IPS-11a (cell line): ENCODE data around the gene GNG3.
"Not testable (repeated sequence)": the region's sequence is repeated elsewhere in the genome, so short reads cannot be mapped to it uniquely, and the experiment has no call there.

Source experiments
- H3K4me3 ChIP-seq: one replicate; pipeline ENCODE4 v1.5.1; 2013; ENCODE audit warnings: low read depth, low read length, control low read depth

GNG3 gene

DNA sequence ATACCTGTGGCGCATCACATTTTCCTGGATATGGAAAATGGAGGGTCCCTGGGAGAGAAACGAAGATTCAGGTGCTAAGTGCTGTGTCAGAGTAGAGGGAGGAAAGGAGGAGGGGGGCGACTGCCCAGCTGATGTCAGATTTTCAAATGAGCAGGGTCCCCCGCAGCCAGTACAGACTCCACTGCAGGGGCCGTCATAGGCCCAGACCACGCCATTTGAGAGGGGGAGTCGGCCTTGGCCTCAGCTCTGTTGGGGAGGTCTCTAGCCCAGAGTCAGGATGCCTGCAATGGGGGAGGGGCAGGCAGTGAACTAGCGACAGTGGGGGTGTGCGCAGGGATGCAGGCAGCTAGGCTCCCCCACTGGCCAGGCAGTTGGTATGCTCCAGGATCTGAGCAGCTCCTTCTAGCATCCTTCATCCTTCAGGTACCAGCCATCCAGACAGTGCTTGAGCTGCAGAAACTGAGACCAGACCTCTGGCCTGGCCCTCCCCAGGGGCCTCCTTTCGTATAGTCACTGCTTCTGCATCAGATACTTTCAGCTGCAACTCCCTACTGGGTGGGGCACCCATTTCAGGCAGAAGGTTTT, at the start of gene GNG3, which contains the start of gene BSCL2:
Gene GNG3, plus strand, starts transcription at position 400 of the 585 bp plus-strand sequence. CDS start 620 bp downstream, outside the sequence.
Gene BSCL2, minus strand, starts transcription at position 148 of the 585 bp plus-strand sequence. CDS start 229 bp downstream, outside the sequence.
- peak within 1 kb of the TSS; percentile 86 for H3K4me3 ChIP-seq

DNA sequence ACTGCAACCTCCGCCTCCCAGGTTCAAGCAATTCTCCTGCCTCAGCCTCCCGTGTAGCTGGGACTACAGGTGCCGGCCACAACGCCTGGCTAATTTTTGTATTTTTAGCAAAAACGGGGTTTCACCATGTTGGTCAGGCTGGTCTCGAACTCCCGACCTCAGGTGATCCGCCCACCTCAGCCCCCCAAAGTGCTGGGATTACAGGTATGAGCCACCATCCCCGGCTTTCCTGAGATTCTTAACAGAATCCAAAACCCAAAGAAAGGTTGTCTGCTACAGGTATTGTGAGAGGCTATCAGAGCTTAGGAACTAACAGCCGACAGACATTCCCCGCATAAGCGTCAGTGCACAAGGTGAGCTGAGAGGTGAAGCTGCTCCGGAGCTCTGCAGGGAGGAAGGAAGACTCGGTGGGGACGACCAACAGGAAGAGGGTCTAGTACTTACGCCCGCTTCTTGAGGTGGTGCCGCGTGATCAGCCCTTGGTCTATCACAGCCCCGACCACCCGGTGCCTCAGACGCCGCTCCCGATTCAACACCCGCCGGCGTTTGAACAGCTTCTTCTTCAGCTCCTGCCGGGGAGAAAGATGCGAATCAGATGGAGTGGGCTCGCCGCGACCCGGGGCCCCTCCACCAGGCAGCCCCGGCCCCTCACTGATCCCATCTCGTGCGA, 42.9 kb upstream of the GNG3 start:
- peak overlapping the region; percentile 96 for H3K4me3 ChIP-seq

DNA sequence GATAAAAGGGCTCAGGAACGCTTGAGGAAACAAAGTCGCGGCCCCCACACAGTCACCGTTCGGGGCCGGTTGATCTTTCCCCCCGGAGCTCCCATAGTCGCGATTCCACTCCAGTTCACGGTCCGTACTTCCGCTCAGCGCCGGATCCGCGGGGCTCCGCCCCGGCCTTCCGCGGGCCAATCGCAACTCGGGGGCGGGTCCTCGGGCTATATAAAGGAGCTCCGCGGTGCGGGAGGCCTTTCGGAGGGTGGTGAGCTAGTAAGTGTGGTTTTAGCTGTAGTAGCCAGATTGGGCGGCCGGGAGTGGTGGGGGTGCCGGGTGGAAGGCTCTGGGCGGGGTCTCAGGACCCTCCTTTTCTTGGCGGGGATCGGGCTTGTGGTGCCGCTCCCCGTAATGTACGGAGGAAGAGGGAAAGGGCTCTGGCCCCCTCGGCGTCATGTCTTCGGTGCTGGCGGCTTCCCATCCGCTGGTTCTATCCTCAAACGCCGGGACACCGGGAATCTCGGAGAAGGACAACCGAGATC, 42.3 kb upstream of the GNG3 start, which contains the start of the genes C11orf98 and CSKMT:
Gene C11orf98, minus strand, starts transcription at position 136 of the 524 bp plus-strand sequence. Its CDS starts 41 bp downstream, at position 95.
Gene CSKMT, plus strand, starts transcription at position 238 of the 524 bp plus-strand sequence. CDS start 568 bp downstream, outside the sequence.
- peak within 1 kb of the TSS; percentile 96 for H3K4me3 ChIP-seq

DNA sequence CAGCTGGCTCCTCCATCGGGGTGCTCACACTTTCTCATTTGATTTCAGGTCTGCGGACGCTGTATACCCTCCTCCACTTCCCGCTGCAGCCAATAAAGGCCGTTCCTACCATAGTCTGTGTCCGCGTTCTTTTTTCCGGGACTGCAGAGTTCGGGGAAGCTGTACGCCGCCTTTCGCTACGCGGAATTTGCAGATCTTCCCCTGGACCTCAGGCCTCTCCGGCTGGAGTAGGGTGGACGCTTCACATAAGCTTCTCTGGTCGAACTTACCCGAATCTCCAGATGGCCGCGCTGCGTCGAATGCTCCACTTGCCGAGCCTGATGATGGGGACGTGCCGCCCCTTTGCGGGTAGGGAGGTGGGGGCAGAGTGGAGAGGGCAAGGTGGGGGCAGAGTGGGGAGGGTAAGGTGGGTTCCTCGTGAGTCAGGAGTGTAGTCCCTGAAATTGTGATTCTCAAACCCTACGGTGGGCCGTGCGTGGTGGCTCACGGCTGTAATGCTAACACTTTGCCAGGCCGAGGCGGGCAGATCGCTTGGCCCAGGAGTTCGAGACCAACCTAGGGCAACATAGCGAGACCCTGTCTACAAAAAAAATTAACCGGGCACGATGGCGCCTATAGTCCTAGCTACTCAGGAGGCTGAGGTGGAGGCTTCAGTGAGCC, 41.7 kb upstream of the GNG3 start:
- H3K4me3 ChIP-seq, result peak overlapping the region; percentile 96

DNA sequence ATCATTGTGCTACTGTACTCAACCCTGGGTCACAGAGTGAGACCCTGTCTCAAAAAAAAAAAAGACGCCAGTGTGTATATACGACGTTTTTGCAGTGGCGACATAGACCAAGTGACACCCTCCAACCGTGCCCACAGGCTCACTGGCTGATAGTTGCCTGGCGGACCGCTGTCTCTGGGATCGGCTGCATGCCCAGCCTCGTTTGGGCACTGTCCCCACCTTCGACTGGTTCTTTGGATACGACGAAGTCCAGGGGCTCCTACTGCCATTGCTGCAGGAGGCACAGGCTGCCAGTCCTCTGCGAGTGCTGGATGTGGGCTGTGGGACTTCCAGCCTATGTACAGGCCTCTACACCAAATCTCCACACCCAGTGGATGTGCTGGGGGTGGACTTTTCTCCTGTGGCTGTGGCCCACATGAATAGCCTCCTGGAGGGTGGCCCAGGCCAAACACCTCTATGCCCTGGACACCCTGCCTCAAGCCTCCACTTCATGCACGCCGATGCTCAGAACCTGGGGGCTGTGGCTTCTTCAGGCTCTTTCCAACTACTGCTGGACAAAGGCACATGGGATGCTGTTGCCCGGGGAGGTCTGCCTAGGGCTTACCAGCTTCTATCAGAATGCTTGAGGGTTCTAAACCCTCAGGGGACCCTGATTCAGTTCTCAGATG, 41.1 kb upstream of the GNG3 start:
- peak overlapping the region; percentile 96 for H3K4me3 ChIP-seq

DNA sequence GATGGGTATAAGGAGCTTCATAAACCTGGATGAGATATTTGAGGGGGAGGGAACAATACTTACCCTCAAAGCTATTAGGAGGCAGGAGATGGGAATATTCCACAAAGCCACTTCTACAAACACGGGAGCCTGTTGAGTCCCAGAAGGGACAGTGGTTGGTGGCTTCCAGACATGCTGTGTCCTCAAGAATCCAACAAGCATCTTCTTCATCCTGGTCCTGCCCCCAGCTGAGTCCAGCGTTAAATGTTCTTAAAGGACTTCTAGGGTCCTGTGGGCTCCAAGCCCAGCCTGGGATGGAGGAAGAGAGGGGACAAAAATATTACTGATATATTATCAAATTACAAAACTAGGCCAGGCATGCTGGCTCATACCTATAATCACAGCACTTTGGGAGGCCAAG, 40.0 kb upstream of the GNG3 start:
- H3K4me3 ChIP-seq, result no peak overlapping the region

DNA sequence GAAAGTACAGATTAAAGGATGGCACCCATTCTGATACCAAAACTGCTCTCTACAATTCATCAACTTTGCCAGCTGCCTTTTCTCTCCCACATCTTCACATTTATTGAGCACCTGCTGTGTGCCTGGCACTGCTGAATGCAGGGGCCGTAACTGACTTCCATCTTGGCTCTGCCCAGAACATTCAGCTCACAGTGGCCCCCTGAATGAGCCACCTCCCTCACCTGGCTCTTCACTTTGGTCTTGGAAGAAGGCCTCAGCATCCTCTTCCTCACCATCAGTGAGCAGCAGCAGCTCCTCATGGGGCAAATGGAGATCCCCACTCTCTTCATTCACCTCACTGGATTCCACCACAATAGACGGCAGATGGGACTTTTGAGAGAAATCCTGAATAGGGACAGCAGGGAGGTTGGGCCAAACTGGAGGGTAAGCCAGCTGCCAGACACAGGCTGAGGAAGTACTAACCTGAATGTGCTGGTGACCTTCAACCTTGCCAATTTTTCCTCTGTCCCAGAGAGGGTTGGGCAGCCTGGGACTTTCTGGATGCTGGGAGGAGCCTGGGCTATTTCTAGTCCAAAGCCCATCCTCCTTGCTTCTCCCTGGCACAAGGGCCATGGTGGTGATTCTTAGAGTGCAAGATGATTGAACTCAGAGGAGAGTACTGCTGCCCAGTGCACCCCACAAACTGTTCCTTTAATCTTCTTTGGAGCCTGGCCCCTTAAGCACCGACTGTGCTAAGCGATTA, 37.9 kb upstream of the GNG3 start:
- H3K4me3 ChIP-seq, result no peak overlapping the region

DNA sequence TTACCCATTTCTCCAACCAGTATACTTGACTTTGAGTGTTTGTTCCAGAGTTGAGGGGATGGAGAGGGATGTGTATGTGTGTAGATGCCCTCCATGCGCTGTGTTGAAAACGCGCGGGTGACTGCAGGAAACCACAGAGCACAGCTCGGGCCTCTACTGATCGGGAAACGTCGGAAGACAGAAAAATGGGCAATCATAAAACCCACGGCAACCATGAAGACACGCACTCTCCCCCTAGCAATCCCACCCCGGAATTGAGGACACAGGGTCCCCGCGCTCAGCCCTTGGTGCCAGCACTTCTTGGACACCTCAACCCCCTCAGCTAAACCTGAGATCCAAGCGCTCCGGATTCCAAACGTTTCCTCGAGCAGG, 36.3 kb upstream of the GNG3 start:
- peak overlapping the region; percentile 95 for H3K4me3 ChIP-seq

DNA sequence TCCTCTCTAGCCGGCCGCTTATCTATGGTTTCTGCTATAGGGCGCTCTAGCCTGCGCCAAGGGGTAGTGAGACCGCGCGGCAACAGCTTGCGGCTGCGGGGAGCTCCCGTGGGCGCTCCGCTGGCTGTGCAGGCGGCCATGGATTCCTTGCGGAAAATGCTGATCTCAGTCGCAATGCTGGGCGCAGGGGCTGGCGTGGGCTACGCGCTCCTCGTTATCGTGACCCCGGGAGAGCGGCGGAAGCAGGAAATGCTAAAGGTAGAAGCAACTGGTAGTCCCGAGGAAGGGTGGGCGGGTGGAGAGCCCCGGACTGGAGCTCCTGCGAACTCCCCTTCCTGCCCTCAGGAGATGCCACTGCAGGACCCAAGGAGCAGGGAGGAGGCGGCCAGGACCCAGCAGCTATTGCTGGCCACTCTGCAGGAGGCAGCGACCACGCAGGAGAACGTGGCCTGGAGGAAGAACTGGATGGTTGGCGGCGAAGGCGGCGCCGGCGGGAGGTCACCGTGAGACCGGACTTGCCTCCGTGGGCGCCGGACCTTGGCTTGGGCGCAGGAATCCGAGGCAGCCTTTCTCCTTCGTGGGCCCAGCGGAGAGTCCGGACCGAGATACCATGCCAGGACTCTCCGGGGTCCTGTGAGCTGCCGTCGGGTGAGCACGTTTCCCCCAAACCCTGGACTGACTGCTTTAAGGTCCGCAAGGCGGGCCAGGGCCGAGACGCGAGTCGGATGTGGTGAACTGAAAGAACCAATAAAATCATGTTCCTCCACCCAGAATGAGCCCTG, 35.7 kb upstream of the GNG3 start, which contains the start of the genes LBHD1 and UQCC3:
Gene LBHD1, minus strand, starts transcription at position 660 of the 782 bp plus-strand sequence. CDS start 2,236 bp downstream, outside the sequence.
Gene UQCC3, plus strand, starts transcription at position 66 of the 782 bp plus-strand sequence. Its CDS starts 73 bp downstream, at position 139.
- H3K4me3 ChIP-seq, result peak within 1 kb of the TSS; percentile 95

DNA sequence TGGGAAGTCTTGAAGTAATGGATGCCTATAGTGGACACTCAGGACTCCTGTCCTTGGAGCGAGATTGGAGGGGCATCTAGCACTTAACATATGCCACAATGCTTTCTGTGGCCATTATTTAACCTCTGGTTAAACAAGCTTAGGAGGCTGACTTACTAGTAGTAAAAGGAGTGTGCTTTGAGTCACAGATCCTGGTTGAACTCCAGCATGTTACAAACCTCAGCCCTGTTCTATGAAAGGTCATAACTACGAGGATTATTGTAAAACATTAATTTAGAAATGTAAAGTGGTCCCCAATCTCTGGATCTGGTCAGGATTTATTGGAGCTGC, 34.3 kb upstream of the GNG3 start:
- no peak overlapping the region for H3K4me3 ChIP-seq

DNA sequence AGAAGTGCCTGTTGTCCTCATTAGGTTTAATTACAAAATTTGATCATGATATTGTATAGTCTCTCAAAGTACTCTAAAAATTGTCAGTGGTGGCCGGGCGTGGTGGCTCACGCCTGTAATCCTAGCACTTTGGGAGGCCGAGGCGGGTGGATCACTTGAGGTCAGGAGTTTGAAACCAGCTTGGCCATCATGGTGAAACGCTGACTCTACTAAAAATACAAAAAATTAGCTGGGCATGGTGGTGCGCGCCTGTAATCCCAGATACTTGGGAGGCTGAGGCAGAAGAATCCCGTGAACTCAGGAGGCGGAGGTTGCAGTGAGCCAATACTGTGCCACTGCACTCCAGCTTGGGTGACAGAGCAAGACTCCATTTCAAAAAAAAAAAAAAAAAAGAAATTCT, 32.1 kb upstream of the GNG3 start:
- not testable (repeated sequence) for H3K4me3 ChIP-seq

DNA sequence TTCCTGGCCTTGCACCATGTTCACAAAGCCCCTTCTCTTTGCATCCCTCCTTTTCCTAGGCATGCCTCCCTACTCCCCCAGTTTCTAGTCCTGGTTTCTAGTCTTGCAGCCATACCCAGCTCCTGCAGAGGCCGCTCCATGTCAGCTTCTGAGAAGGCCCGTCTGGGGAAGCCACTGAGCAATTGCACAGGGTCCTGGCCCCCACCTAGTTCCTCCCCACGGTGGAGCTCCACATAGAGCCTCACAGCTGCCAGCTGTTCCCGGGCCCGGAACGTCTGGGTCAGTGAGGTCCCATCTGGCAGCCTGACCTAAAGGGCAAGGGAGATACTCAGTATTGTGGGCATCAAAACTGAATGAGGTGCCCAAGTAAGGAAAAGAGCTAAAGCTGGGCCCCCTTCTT, 30.8 kb upstream of the GNG3 start:
- no peak overlapping the region for H3K4me3 ChIP-seq

DNA sequence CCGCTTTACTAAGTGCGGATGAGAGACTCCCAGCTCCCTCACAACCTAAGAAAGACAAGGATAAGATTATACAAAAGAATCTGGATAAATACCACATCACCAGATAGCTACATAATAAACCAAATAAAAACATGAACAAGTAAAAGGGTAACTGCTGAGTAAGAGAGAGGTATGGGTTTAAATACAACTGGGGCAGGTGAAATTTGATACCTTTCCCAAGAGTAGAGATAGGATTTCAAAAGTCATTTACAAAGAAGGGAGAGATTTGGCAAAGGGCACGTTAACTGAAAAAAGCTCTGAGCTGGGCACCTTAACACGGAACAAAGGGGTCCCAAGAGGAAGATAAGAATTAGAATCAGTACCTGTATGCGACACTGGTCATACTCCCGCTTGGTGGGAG, 30.3 kb upstream of the GNG3 start:
- H3K4me3 ChIP-seq, result no peak overlapping the region

DNA sequence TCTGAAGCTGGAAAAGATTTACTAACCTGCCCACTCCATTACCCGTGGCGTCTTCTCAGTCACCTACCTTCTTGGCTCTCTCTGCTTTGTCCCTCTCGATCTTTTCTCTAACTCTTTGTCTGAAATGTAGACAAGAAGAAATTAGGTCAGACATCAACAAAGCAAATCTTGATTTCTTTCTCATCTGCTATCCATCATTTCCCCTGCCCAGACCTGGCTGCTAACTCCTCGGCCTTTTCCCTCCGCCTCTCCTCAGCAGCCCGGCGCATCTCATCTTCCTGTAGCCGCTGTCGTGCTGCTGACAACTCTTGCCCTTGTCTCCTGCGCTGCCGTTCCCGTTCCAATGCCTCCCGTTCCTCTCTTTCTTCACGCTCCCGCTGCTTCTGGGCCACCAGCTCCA, 29.8 kb upstream of the GNG3 start:
- no peak overlapping the region for H3K4me3 ChIP-seq

DNA sequence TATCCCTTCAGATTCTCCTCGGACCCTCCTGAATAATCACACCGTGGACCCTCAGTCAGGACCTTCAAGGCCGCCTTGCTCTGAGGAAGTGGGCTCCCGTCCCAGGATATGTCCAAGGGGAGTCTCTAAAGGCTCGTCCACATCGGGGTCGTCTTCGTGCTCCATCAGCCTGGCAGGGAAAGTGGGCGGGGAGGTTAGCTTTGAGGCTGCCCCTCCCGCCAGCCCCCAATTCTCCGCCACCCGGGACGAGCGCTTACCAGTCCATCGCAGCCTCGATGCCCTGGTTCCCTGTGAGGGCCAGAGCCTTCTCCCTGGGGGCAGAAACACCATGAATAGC, 29.1 kb upstream of the GNG3 start:
- peak overlapping the region; percentile 92 for H3K4me3 ChIP-seq

DNA sequence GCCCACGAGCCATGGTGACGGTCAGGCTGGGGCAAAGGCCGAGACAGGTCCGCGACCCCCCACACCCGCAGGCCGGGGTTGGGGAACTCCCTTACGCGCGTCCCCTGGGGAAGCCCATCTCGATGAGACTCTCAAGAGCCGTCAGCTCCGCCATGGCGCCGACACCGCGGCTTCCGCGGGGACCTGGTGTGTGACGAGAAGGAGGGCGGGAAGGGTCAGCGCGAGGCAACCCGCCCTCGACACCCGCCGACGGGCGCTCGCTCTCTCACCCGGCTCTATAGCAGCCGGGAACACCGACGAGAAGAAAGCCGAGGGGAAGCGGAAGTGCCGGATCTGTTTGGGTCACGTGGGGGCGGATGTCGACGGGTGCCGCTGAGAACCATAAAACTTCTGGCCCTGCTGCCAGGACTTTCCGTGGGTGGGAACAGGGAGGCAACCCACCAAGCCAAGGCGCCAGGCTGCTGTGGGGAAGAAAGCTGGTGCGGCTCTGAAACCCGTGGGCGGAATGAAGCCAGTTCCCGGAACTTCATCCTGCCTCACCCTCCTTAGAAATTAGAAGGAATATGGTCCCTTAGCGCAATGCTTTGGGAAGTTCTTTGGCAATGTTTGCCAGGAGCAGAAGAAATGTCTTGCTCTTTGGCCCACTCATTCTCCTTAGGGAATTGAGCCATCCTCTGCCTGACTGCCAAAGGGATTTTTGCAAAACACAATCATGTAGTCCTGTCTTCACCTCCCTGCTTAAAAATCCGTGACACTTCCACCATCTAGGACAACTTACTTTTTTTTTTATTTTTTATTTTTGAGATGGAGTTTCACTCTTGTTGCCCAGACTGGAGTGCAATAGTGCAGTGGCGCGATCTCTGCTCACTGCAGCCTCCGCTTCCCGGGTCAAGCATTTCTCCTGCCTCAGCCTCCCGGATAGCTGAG, 28.4 kb upstream of the GNG3 start, which contains the start of gene UBXN1:
Gene UBXN1, minus strand, starts transcription at position 304 of the 927 bp plus-strand sequence. Its CDS starts 150 bp downstream, at position 154.
- H3K4me3 ChIP-seq, result peak within 1 kb of the TSS; percentile 92

DNA sequence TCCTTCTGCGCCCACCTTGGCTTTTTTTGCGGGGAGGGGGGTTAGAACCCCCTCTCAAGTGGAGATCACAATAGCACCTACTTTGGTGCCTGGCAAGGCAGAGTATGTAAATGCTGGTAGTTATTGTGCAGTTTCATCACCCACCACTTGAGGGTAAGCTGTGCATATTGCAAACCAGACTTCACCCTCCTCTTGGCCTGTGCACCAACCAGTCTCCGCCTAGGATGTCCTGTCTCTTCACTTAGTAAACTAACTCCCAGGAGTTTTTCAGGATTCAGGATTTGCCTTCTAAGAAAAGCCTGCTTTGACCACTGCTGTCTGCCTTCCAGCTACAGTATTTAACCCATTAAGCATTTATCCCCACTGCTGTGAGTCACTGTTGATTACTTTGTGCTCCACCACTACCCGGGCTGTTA, 26.6 kb upstream of the GNG3 start:
- no peak overlapping the region for H3K4me3 ChIP-seq

DNA sequence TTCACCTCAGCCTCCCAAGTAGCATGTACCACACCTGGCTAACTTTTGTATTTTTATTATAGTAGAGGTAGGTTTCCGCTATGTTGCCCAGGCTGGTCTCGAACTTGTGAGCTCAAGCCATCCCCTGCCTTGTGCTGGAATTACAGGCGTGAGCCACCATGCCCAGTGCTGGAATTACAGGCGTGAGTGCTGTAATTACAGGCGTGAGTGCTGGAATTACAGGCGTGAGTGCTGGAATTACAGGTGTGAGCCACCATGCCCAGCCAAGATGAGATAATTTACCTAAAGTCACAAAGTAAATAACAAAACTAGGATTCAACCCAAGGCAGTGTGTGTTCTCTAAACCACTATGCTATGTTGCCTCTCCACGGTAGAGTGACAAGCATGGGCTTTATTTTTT, 25.0 kb upstream of the GNG3 start:
- no peak overlapping the region for H3K4me3 ChIP-seq
